Esophagus (tissue), 2 donors: ENCODE results near the gene ITIH1. TPM values are rescaled to one million over a fixed set of nuclear protein-coding genes. Genes with fewer than 3 reads are reported as not detected.

Source experiments
- H3K27ac ChIP-seq, 2 donors: one replicate each; pipeline ENCODE4 v1.5.1; 2013; ENCODE audit warnings: low read depth in 2 of 2, mild to moderate bottlenecking in 2 of 2, inconsistent platforms in 1 of 2, low read length in 1 of 2, moderate library complexity in 1 of 2
- H3K27me3 ChIP-seq, 2 donors: one replicate each; pipeline ENCODE4 v1.6.1; 2013; ENCODE audit warnings: low read length in 2 of 2, control low read depth in 1 of 2, mild to moderate bottlenecking in 1 of 2; ENCODE audit not compliant: insufficient read depth in 2 of 2, control insufficient read depth in 1 of 2
- H3K36me3 ChIP-seq, 2 donors: one replicate each; pipeline ENCODE4 v1.6.1; 2013; ENCODE audit warnings: low read length in 1 of 2; ENCODE audit not compliant: control insufficient read depth in 2 of 2, insufficient read depth in 2 of 2
- H3K4me1 ChIP-seq, 2 donors: one replicate each; pipeline ENCODE4 v1.6.1; 2013; ENCODE audit warnings: low read length in 1 of 2; ENCODE audit not compliant: control insufficient read depth in 2 of 2, insufficient read depth in 2 of 2
- H3K4me3 ChIP-seq, 2 donors: one replicate each; pipeline ENCODE4 v1.5.1; 2013; ENCODE audit warnings: low read length in 2 of 2, mild to moderate bottlenecking in 2 of 2, low read depth in 1 of 2, moderate library complexity in 1 of 2
- H3K9me3 ChIP-seq, 2 donors: one replicate each; pipeline ENCODE4 v1.6.1; 2013; ENCODE audit warnings: mild to moderate bottlenecking in 2 of 2, low read depth in 1 of 2, low read length in 1 of 2, moderate library complexity in 1 of 2; ENCODE audit not compliant: control insufficient read depth in 2 of 2, insufficient read depth in 1 of 2
- WGBS, 2 donors: extraction: QIAGEN DNeasy Blood & Tissue Kit; methylation state at CpG; one replicate each; pipeline ENCODE4 v1.1.7; 2013; 5-methylcytosine and 5-hydroxymethylcytosine counted together
- polyA plus RNA-seq, 2 donors: library from polyadenylated mRNA; stranded (reverse); fragments of 200-250 nt; gene quantifications; one replicate each; pipeline ENCODE4 v1.2.3, GENCODE V29; 2013
- donor health status: healthy with polysubstance abuse.
- donor health status: Bipolar disorder and iron deficiency.

ITIH1 gene
- polyA plus RNA-seq, 2 donors = 0.13 TPM; not detected in 1

DNA sequence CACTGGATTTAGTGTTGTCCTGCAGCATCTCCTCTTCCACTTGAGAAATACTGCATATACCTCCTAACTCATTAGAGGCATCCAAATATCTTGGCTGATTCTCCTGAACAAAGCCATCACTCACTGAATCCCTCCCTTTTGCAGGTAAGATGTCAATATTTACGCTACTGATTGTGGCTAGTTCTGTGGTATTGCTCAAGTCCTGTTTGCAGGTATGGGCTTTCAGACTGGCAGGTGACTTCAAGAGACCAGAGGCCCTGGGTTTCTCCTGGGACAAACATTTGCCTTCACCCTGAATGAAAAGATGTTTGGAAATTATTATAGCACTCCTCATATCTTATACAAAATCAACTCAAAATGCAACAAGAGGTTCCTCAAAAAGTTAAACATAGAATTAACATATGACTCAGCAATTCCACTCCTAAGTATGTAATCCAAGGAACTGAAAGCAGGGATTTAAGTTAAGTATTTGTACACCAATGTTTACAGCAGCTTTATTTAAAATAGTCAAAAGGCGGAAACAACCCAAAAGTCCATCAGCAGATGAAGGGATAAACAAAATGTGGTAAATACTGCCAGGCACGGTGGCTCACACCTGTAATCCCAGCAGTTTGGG, 25.2 kb upstream of the ITIH1 start:
- H3K4me3 ChIP-seq = no peak overlapping the region
- H3K27me3 ChIP-seq = no peaks in the 10 kb centered on the region
- H3K27ac ChIP-seq = no peak overlapping the region
- peaks cover 7 to 13% of the 10 kb centered on the region in 2 donors for H3K36me3 ChIP-seq
- no peaks in the 10 kb centered on the region for H3K9me3 ChIP-seq
- H3K4me1 ChIP-seq = no peaks in the 10 kb centered on the region
- WGBS, 2 donors = 87 to 90% methylated on average over 3 of the region's 3 CpGs

DNA sequence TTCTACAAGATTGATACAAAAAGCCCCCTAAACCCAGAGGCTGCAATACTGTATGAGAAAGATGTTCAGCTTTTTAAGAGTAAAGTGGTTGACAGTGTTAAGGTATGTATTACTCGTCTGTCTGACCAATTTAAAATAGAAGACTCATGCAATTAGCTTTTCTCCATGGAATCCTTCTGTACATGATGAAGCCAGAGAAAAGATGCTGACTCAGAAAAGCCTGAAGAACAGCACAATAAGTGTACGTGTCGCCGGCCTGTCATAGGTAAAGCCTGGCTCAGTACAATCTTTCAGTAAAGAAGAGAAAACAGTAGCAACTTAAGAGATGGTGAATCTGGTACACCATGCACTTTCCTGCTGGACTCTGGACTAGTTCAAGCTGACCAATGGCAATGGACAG, 23.0 kb upstream of the ITIH1 start:
- Histone ChIP-seq H3K4me3 (no peak overlapping the region), H3K4me1 (no peaks in the 10 kb centered on the region), H3K27ac (no peak overlapping the region), H3K27me3 (no peaks in the 10 kb centered on the region), H3K9me3 (no peaks in the 10 kb centered on the region), H3K36me3 (peaks cover 7 to 13% of the 10 kb centered on the region in 2 donors)
- WGBS, 2 donors = 92 to 93% methylated on average over 4 of the region's 4 CpGs

DNA sequence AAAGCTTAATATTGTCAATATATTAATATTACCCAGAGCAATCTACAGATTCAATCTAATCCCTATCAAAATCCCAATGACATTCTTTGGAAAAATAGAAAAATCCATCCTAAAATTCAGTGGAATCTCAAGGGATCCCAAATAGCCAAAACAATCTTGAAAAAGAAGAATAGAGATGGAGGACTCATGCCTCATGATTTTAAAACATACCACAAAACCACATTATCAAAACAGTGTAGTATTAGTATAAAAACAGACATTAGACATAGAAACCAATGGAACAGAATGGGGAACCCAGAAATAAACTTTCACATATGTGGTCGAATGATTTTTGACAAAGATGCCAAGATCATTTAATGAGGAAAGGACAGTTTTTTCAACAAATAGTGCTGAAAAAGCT, 21.3 kb upstream of the ITIH1 start:
- WGBS, 2 donors = 92 to 95% methylated on average over 1 of the region's 1 CpG
- no peaks in the 10 kb centered on the region for H3K9me3 ChIP-seq
- H3K36me3 ChIP-seq = peaks cover 7 to 13% of the 10 kb centered on the region in 2 donors
- H3K4me1 ChIP-seq = no peaks in the 10 kb centered on the region
- H3K27me3 ChIP-seq = no peaks in the 10 kb centered on the region
- H3K4me3 ChIP-seq = no peak overlapping the region
- no peak overlapping the region for H3K27ac ChIP-seq

DNA sequence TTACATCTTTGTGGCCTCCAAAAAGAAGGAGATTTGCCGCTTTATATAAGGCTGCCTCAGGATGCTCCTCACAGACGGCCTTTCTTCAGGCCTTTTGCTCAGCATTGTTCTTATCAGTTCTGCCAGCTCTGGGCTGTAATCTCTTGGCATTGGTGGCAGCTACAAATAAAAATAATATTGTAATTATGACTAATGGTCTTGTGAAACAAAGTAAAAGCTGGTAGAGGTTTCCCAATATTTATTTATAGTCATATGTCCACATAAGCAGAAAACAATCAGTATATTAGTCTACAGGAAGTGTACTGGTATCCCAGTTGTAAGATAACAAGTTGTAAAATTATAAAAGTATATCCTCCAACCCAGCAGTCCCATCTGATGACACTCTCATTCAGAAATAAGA, 13.9 kb upstream of the ITIH1 start:
- Histone ChIP-seq H3K9me3 (no peaks in the 10 kb centered on the region), H3K36me3 (peaks cover 0 to 10% of the 10 kb centered on the region in 2 donors), H3K27ac (no peak overlapping the region), H3K4me3 (no peak overlapping the region), H3K27me3 (no peaks in the 10 kb centered on the region), H3K4me1 (no peaks in the 10 kb centered on the region)
- 85 to 95% methylated on average over 2 of the region's 2 CpGs for WGBS, 2 donors

DNA sequence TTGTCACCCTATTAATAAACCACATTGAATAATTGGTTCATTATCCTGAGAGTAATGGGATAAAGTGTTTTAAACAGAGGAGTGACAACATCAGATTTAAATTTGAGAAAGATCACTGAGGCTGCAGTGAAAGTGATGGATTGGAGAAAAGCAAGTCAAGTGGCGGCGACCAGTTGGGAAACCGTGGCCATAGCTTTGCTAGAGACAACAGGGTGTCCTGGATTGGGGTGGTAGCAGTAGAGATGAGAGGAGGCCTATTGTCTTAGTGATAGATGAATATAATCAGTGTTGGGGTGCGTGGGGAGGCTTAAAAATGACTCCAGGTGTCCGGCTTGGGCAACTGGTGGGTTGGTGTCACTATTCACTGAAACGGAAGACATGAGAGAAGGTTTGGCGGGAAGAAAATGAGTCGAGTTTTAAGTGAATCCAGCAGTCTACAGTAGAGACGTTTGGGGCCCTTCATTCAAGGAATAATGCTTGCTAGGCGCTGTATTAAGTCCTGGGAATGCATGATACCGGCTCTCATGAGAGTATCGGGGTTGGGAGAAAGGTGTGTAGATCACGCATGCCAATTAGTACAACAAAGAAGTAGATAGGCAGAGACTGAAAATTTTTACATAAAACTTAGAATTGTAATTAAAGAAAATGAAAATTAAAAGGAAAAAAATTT, 7.5 kb upstream of the ITIH1 start:
- Histone ChIP-seq H3K4me1 (peaks cover 0 to 3% of the 10 kb centered on the region in 2 donors), H3K9me3 (no peaks in the 10 kb centered on the region), H3K36me3 (peaks cover 0 to 3% of the 10 kb centered on the region in 2 donors), H3K27ac (no peak overlapping the region), H3K27me3 (no peaks in the 10 kb centered on the region), H3K4me3 (peak overlapping the region; percentile 90)
- 18 to 19% methylated on average over 13 of the region's 13 CpGs for WGBS, 2 donors

DNA sequence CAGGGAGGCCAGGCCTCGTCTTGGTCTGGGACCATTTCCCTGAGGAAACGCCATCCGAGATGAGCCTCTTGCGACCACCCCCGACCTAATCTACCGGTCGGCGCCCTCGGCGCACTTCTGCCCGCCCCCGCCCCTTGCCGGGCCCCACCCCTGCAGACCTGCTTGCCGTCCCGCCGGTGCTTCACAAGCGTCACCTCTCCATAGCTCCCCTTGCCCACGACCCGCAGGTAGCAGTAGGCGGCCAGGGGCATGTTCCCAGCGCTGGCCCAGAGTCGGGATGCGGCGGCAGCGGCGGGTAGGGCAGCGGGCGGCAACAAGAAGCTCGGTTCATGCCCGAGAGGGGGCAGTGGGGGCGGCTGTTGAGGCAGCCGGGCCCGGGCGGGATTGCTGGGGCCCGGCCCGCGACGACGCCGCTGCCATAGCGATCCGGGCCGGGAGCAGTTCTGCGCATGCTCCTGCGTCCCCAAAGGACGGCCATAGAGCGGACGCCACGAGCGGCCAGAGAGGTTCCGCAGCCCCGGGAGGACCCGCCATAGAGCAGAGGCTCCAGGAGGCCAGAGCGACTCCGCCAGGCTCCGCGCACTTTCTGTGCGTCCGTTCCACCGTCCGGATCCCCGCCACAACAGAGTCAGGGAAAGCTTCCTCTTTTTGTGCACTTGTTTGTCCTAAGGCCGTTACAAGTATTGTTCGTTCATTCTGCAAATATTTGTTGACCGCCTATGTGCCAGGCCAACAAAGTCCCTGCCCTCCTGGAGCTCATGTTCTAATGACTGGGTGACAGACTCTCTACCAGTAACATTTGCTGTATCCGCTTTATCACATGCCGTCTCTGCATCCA, 6.7 kb upstream of the ITIH1 start, which contains the start of gene NEK4:
NEK4 (minus strand) TSS at position 445 of the 838 bp plus-strand sequence; CDS start at position 251, 194 bp downstream.
- H3K4me3 ChIP-seq = peak within 1 kb of the TSS; percentile 90
- peak within 1 kb of the TSS; percentile 62 to 78 for H3K27ac ChIP-seq
- no peaks in the 10 kb centered on the region for H3K9me3 ChIP-seq
- peaks cover 0 to 3% of the 10 kb centered on the region in 2 donors for H3K36me3 ChIP-seq
- no peaks in the 10 kb centered on the region for H3K27me3 ChIP-seq
- 1% methylated on average over 54 to 67 of the region's 67 CpGs for WGBS, 2 donors
- peaks cover 0 to 3% of the 10 kb centered on the region in 2 donors for H3K4me1 ChIP-seq

DNA sequence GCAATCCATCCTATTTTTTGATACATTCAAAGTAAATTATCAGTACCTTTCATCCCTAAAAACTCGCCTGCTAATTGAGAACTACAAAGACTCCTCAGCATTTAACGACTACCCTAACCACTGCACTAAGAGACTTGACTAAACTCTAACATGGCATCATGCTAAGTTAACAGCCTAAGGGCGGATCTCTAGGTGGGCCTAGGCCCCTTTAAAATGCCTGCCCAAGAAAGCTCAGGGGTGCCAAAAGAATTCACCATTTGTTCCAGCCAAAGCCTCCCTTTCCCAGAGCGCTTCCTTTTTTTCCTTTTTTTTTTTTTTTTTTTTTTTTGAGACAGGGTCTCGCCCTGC, 6.1 kb upstream of the ITIH1 start:
- Histone ChIP-seq H3K27ac (peak overlapping the region; percentile 62 to 78), H3K27me3 (no peaks in the 10 kb centered on the region), H3K4me1 (peaks cover 0 to 3% of the 10 kb centered on the region in 2 donors), H3K9me3 (no peaks in the 10 kb centered on the region), H3K36me3 (peaks cover 0 to 3% of the 10 kb centered on the region in 2 donors), H3K4me3 (peak overlapping the region; percentile 90)
- 58 to 63% methylated on average over 5 of the region's 5 CpGs for WGBS, 2 donors

DNA sequence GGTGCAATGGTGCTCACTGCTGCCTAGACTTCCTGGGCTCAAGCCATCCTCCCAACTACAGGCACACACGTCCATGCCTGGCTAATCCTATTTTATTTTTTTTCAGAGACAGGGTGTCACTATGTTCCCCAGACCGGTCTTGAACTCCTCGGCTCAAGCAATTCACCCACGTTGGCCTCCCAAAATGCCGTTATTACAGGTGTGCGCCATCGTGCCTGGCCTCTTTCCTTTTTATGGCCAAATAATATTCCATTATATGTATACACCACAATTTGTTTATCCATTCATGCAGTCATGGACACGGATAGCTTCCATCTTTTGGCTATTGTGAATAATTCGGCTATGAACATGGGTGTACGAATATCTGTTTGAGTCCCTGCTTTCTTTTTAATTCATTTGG, 5.7 kb upstream of the ITIH1 start:
- peaks cover 0 to 3% of the 10 kb centered on the region in 2 donors for H3K36me3 ChIP-seq
- WGBS, 2 donors = 93% methylated on average over 10 of the region's 10 CpGs
- no peak overlapping the region for H3K27ac ChIP-seq
- H3K9me3 ChIP-seq = no peaks in the 10 kb centered on the region
- no peak overlapping the region for H3K4me3 ChIP-seq
- H3K4me1 ChIP-seq = peaks cover 0 to 3% of the 10 kb centered on the region in 2 donors
- no peaks in the 10 kb centered on the region for H3K27me3 ChIP-seq

DNA sequence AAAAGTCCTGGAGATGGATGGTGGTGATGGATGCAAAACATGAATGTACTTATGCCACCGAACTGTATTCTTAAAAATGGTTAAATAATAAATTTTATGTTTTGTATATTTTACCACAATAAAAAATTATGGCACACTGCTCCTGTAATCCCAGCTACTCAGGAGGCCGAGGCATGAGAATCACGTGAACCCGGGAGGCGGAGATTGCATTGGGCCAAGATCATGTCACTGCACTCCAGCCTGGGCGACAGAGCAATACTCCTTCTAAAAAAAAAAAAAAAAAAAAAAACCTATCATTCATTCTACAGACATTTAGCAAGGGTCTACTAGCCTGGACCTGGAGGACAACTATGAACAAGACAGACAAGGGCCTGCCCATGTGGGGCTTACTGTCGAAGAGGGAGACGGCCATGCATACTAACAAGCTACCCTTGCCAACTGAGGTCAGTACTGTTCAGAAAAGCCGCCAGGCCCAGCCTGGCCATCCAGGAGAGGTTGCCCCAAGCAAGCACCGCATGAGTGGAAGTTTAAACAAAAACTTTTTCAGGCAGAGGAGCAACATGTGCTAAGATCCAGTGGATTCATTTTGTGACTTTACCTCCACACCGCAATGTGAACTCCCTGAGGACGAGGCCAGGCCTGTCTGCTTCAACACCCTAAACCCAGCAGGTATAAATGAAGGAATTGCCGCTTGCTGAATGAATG, 3.9 kb upstream of the ITIH1 start:
- Histone ChIP-seq H3K4me3 (no peak overlapping the region), H3K36me3 (no peaks in the 10 kb centered on the region), H3K27ac (no peak overlapping the region), H3K27me3 (no peaks in the 10 kb centered on the region), H3K4me1 (peaks cover 0 to 3% of the 10 kb centered on the region in 2 donors), H3K9me3 (no peaks in the 10 kb centered on the region)
- WGBS, 2 donors = 93 to 95% methylated on average over 13 of the region's 13 CpGs
